GM21360 (cell line): ENCODE measurements around the gene FRMD1.

Source experiments
- ATAC-seq: cut with Tn5 transposase; IDR thresholded peaks from one replicate; pipeline ENCODE4 v1.9.1; 2021; ENCODE audit warnings: mild to moderate bottlenecking, moderate library complexity; ENCODE audit not compliant: unreplicated experiment

The FRMD1 gene

DNA sequence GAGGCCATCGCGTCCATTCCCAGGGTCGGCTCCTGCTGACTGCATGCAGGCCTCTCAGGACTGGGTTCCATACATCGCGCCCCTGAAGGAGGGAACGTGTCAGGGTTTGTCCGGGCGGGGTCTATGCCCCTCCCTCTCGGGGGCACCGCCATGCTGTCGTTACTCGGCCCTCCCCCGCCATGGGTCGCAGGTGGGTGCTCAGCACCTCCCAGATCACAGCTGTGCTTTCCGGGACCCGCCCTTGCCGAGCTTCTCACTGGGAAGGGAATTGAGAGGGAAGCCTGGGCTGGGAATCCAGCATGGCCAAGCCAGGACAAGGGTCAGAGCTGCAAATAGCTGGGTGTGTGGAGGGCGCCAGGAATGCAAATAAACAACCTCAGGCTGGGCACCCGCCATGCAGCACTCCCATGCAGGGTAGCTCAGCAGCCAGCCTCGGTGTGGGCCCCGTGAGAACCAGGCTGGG lies at the start of gene FRMD1:
FRMD1 (minus strand) TSS at position 270 of the 463 bp plus-strand sequence; CDS start at position 152, 118 bp downstream.
- ATAC-seq, result no peak

DNA sequence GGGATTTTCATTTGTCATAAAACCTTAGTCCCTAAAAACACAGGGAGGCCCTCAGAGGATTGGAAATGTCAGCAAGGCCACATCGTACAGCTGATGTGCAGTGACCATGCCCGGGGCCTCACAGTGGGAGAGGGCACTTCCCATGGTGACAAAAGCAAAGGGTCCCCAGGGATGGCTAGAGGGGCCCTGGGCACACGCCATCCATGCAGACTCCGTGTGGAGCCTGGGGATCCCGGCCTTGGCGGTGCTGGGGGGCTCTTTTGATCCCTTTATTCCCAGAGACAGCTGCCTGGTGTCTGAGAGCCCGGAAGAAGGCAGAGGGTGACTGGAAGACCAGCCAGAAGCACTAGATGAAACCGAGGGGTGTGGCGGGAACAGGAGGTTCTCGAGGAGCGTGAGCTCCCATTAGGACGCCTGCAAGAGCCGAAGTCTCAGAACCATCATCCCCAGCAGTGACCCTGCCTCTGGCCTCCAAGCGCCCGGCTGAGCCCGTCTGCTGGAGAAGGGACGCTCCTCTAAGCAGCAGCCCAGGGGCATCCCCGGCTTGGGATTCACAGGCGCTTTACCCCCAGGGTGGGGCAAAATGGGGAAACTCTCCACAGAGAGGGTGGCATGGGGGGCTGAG lies 49.1 kb upstream of the FRMD1 start:
- no peak for ATAC-seq

DNA sequence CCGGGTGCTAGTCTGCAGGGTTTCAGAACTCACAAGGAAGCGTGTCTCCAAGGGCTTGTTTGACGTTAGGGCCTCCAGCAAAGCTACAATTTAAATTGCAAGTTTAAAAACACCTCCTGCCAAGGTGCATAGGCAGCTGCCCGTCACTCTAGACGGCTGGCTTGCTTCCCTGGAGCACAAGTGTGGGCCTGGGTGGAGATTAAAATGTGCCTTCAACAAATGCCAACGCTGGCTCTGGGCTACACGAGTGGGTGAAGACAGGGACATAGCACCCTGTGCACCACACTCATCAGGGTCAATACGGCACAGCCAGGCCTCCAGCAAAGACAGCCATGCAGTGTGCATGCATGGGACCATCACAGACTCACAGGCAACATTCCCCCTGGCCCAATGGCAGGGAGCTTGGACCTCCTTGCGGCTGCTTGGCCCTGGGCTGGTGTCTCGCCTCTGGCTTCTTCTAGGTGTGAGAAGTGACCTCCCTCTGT lies 48.4 kb upstream of the FRMD1 start:
- ATAC-seq, result no peak

DNA sequence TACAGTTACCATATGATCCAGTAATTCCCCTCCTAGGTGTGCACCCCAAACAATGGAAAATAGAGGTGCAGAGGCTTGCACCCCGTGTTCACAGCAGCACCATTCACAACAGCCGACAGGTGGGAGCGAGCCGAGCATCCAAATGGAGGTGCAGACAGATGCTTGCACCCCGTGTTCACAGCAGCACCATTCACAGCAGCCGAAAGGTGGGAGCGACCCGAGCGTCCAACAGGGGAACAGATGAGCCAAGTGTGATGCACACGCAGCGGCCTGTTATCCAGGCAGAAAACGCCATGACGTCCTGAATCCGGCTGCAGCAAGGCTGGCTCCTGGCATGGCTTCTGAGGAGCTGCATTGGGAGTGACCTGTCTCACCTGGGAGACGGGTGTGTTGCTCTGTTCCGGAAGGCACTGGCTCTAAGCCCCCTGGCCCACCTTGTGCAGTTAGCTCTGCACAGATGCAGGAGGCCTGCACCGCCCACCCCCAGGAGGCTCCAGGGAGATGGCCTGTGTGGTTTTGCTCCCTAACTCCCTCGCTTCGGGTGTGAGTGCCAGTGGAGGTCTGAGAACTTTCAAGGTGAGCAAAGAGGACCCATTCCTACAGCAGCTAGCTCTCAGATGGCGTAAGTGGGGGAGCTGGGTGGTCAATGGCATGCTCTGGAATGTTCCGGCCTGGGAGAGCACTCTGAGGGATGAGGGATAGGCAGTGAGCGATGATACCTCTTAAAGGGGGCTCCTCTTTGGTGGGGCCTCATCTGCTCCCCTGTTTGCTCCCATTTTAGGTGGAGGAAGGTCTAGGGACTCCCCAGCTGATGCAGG lies 47.8 kb upstream of the FRMD1 start:
- ATAC-seq, result no peak

DNA sequence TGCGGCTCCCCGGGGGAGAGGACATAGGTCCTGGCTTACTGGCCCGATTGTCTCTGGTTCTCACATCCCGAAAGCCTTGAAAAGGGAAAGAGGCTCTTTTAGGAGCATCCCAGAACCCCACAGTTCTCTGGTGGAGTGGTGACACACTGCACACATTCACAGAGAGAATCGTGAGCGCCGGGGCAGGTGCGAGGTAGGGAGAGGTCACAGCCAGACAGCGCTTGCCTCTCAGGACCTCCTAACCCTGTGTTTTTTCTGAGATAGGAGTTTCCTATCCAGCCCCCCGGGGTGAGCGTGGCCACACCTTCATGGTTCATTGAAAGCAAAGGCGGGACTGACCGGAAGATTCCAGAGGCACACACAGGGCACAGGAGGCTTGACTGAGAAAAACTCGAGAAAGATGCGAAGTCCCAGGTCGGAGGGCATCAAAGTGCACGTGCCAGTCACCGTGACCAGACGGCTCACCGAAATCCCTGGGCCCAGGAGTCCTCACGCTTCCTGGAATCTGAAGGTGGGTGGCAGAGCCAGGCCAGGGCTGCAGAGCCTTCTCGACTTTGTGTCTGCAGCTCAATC lies 46.5 kb upstream of the FRMD1 start:
- no peak for ATAC-seq

DNA sequence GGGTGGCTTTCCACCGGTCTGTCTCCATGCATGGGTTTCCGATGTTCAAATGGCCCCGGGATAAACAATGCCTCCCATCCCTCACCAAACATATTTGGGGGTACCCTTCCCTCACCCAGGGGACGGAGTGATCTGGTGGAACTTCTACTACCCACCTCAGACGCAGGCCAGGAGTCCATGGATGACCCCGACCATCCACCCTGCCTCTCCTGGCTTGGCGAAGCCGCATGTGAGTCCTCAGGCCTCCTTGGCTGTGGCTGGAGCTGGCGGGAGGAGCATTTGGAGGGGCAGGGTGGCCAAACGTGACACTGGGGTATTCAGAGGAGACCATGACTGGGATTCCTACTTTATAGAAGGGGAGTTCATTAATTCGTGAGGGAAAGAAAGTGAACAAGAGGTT lies 45.9 kb upstream of the FRMD1 start:
- no peak for ATAC-seq

DNA sequence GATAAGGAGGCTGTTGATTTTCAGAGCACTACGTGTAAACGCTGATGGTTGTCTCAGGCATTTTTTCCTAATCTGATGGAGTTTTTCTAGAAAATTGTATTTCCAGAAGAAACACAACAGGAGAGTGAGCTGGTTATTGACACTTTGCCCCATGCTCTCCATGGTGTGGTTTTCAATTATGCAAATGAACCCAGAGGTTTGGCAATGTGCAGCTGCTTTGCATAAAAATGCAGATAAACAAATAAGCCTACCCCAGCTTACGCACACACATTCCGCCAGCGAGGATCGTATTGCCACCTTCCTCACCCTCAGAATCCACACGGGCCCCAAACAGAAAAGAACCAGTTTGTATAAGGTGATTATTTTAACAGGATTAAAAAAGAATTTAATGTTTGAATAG lies 45.1 kb upstream of the FRMD1 start:
- no peak for ATAC-seq

DNA sequence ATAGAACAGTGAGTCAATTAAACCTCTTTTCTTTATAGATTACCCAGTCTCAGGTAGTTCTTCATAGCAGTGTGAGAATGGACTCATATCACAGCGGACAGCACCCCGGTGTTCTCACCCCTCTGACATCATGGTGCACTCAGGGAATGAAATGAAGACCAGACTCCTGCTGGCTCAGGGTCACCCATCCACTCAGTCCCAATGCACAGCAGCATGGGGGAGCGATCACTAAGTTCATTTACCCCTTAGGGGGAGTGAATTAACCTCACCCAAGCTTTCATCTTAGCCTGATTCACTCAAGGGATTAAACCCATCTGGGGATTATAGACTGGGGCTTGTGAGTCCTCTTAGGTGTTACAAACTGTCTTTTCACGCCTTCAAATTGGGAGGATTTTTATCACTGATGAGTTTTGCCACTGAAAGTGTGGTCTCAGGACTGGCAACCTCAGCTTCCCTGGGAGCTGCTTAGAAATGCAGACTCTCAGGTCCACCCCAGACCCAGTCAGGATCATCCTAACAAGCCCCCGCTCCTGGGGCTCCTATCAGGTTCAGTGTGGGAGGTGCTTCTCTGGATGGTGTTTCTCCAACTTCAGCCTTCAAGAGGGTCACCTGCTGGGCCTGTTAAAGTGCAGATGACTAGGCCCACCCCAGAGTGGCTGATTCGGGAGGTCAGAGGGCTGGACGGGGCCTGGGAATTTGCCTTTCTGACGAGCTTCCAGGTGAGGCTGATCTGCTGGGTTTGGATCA lies 44.3 kb upstream of the FRMD1 start:
- no peak for ATAC-seq

DNA sequence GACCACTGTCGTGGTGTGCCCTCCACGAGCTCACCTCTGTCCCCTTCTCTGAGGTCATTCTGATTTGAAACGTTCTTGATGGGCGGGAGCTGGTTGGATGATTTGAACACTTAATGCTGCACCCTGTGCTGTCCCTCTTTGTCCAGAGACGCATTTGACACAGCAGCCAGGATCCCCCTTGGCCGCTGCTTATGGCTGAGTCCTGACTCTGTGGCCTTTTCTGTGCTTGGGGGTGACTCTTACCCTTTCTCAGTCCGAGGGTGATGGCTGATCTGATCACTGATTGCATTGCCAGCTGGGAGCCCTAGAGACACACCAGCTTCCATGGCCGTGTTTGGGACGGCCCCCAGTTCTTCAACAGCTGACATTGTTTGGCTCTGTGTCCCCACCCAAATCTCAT lies 43.5 kb upstream of the FRMD1 start:
- no peak for ATAC-seq

DNA sequence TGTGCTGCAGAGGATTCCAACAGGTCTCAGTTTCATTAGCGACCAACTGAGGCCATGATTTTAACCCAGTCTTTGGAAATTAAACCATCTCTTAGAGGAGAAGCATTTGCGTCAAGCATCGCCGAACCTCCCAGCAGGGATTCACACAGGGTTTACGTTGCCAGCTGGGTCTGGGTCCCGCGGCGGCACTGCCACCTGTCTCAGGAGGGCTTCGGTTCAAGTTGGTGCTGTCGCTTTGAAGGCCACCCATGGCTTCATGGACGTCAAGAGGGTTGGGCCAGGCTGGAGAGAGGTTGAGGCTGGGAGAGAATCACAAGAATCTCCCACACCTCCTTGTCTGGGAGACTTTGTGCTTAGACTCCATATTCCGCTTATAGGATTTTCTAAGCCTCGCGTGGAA lies 43.0 kb upstream of the FRMD1 start:
- ATAC-seq, result no peak

DNA sequence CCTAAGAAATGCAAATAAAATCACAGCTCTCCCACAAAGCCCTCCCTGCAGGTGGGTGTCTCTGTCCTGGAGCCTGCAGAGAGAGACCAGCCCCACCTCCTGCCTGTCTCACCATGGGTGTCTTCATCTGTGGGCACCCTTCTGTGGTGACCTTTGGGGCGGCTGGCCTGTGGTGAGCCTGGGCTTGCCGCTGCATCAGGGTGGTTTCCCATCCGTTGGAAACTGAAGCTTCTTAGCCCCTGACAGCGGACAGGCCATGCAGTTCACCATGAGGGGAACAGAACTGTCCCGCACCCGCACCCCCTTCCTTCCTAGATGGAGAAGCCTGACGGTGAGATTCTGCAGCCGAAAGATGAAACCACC lies 42.3 kb upstream of the FRMD1 start:
- no peak for ATAC-seq

DNA sequence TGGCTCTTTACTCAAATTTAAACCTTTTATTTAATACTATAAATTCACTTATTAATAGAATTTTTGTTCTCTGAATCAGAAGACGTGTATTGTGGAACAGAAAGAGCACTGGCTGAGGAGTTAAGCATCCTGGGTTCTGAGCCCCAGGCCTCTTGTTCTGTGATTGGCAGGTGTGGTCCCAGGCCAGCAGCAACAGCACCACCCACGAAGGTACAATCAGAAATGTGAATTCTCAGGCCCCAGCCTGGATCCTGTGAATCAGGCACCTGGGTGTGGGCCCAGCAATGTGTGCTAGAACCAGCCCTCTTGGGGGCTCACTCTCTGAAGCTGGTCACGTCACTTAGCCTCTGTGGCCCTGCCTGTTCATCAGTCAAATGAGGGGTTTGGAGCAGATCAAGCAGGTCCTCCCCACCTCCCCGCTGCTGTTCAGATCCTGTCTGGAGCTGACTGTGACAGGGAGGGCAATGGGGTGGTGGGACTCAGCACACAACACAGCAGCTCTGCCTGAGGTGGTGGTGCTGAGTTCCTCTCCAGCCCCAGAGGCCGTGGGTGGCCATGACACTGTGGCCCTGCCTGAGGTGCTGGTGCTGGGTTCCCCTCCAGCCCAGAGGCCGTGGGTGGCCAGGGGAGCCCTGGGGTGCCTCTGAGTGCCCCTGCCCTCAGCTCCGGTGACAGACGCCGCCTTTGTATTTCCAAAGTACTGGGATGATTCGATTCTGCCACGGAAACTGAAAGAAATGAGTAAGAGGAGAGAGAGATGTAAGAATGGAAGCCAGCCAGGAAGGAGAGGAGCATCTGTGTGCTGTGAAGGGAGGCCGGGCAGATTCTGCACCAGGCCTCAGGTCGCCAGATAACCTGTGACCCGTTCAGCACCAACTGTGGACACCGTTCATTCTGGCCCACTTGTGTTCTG lies 41.6 kb upstream of the FRMD1 start:
- no peak for ATAC-seq

DNA sequence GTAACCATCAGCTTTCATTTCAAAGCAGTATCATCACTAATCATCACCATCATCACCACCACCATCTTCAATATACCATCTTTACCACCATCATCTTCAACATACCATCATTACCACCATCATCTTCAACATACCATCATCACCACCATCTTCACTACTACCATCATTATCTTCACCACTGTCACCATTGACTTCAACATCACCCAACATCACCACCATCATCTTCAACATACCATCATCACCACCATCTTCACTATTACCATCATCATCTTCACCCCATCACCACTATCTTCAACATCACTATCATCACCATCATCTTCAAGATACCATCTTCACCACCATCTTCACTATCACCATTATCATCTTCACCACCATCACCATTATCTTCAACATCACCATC lies 40.5 kb upstream of the FRMD1 start:
- ATAC-seq, result no peak

DNA sequence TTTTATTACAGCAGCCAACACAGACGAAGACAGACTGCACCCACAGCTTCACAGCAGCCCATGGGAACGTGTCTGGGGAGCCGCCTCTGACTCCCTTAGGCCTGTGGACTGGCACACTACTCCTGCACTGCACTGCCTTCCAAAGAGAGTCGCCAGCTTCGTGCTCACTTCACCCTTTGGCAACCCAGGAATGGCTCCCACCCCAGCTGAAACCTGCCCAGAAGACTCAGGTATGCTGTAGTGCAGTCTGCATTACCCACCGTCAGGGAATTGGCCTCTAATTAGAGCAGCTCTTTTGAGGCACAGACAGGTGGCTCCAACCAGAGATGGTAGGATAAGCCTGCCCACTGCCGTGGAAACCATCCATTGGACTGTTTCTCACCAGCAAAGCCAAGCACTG lies 39.9 kb upstream of the FRMD1 start:
- no peak for ATAC-seq

DNA sequence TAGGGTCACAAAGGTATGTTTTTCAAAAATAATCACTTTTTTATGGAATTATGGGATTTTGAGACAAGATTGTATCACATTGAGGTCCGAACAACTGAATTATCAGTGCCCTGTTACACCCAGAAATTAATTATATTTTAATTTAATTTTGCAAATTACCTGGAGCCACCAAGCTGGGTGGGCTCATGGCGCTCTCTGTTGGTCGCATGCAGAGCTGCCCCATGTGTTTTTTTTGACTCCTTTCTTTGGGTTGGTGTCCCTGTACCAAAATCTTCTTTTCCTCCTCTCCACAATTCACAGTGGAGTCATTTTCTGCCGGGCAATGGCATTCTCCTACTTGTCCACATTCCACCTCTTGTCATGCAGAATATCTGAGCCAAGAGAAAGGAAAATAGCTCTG lies 38.9 kb upstream of the FRMD1 start:
- ATAC-seq, result no peak

DNA sequence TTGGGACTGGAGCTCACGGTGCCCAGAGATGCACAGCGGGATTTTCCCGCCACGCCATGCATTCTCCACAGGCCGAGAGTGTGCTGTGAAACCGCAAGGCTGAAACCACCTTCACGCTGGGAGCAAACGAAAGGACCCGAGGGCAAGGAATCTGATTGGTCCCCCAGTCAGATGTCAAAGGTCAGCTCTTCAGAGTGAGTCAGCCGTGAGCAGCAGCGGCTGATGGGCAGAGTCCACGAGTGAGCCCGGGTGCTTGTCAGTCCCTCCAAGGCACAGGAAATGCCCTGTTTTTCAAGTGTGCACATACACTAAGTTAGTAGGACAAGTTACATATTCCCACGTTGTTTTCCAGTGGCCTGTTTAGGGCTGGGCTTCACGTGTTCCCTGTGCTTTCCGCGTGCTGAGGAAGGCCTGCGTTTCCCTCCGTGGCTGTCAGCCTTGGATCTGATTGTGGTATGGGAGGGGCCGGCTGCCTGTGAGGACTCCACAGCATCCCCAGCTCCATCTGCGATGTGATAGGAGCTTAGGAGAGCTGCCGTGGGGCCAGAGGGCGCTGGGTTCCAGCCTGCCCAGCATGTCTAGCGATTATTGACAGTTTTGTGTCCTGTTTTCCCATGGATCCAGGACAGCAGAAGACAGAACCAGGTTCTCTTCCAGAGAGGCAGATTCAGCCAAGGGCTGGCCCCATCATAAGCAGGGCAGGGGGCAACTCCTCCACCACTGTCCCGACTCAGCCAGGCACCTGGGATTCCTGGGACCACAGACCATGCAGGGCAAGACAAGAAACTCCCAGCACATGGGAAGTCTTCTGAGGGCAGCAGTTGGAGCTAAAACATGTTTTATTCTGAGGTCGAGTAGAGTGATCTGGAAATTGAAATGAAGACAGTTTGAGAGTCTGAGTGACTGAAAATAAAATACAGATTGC lies 38.2 kb upstream of the FRMD1 start:
- no peak for ATAC-seq

DNA sequence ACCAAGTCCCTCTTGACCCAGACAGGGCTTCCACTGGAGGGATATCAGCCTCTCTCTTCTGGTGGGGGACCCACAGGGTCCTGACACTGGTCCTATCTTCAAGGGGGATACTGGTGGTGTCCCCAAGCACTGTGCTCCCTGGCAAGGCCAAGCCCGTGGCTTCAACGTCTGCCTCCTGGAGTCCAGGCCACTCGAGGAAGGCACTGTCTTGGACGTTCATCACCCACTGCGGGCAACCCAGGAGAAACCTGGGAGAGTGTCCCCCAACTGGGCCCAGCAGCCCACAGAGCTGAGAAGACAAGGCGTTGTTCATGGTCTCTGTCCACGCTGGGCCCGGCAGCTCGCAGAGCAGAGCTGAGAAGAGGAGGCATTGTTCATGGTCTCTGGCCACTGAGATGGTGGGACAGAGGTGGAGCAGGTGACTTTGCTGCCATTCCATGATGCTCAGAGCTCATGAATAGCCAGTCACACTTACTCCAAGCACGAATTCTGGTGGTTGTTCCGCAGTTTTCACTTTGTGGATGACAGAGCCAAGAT lies 37.5 kb upstream of the FRMD1 start:
- no peak for ATAC-seq

DNA sequence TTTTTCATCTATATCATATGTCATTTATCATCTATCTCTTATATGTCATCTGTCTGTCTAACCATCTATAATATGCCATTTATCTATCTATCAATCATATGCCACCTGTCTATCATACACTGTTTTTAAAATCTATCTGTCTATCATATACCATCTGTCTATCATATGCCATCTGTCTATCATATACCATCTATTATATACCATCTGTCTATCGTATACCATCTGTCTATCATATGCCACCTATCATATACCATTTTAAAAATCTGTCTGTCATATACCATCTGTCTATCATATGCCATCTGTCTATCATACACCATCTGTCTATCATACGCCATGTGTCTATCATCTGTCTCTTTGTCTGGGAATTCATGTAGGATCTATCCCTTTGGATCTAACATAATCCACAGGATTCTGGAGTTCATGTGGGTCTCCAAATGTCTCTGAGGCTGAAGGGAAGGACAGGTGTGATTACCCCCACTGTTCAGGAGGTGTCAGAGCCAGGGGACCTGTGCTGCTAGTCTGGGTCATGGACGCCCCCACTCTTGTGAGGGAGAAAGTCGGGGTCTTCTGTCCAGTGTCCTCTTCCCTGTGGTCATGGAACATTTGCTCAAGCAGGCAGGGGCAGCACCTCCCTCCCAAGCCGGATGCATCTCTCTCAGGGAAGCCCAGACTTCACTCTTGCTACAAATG lies 36.9 kb upstream of the FRMD1 start:
- no peak for ATAC-seq
